ENCODE data around the gene MAB21L4. TPM values are rescaled to one million over a fixed set of nuclear protein-coding genes. Genes with fewer than 3 reads are reported as not detected.

Gene MAB21L4
- total RNA-seq, result 19.3 TPM

GRCh38 chr2:240895656-240896388 lies at the start of gene MAB21L4:
Gene MAB21L4, minus strand, starts transcription at chr2:240896156. Its CDS starts 159 bp downstream, at chr2:240895997.
- ATAC-seq (no peak), DNase-seq (ENCODE audit: low spot score) (no peak)

- DNase-seq (ENCODE audit: low spot score) (no peak), ATAC-seq (no peak)
Observed at GRCh38 chr2:240936106-240936505, 40.1 kb upstream of the MAB21L4 start.

GRCh38 chr2:240935103-240935876 lies 39.3 kb upstream of the MAB21L4 start:
- no peak for ATAC-seq
- DNase-seq (ENCODE audit: low spot score), result peak; percentile 42

GRCh38 chr2:240934701-240935102 lies 38.7 kb upstream of the MAB21L4 start:
- ATAC-seq (no peak), DNase-seq (ENCODE audit: low spot score) (peak; percentile 41)

- DNase-seq (ENCODE audit: low spot score), result no peak
- ATAC-seq, result no peak
Observed at GRCh38 chr2:240933966-240934700, 38.2 kb upstream of the MAB21L4 start.

GRCh38 chr2:240933048-240933965 lies 37.4 kb upstream of the MAB21L4 start:
- DNase-seq (ENCODE audit: low spot score), result peak; percentile 42
- ATAC-seq, result no peak

GRCh38 chr2:240932724-240933047 lies 36.7 kb upstream of the MAB21L4 start:
- DNase-seq (ENCODE audit: low spot score) (peak; percentile 37), ATAC-seq (no peak)

- DNase-seq (ENCODE audit: low spot score), result no peak
- ATAC-seq, result no peak
Observed at GRCh38 chr2:240932001-240932723, 36.2 kb upstream of the MAB21L4 start.

GRCh38 chr2:240931319-240931949 lies 35.5 kb upstream of the MAB21L4 start:
- ATAC-seq (no peak), DNase-seq (ENCODE audit: low spot score) (no peak)

- no peak for ATAC-seq
- peak; percentile 37 for DNase-seq (ENCODE audit: low spot score)
Observed at GRCh38 chr2:240930631-240931318, 34.8 kb upstream of the MAB21L4 start.

- peak; percentile 37 for DNase-seq (ENCODE audit: low spot score)
- ATAC-seq, result no peak
Observed at GRCh38 chr2:240930096-240930630, 34.2 kb upstream of the MAB21L4 start.

- ATAC-seq (no peak), DNase-seq (ENCODE audit: low spot score) (no peak)
Observed at GRCh38 chr2:240929364-240930095, 33.6 kb upstream of the MAB21L4 start.

GRCh38 chr2:240928476-240929363 lies 32.8 kb upstream of the MAB21L4 start:
- ATAC-seq, result no peak
- no peak for DNase-seq (ENCODE audit: low spot score)

GRCh38 chr2:240927390-240927781 lies 31.4 kb upstream of the MAB21L4 start:
- ATAC-seq, result no peak
- no peak for DNase-seq (ENCODE audit: low spot score)

GRCh38 chr2:240926516-240927389 lies 30.8 kb upstream of the MAB21L4 start:
- no peak for ATAC-seq

More at GRCh38 chr2:240926516-240927389, 30.8 kb upstream of the MAB21L4 start:
- peak; percentile 43 for DNase-seq (ENCODE audit: low spot score)

Data from left lobe of liver (tissue), 2 donors.